Measurements from ENCODE around the gene ARMS2.

DNA sequence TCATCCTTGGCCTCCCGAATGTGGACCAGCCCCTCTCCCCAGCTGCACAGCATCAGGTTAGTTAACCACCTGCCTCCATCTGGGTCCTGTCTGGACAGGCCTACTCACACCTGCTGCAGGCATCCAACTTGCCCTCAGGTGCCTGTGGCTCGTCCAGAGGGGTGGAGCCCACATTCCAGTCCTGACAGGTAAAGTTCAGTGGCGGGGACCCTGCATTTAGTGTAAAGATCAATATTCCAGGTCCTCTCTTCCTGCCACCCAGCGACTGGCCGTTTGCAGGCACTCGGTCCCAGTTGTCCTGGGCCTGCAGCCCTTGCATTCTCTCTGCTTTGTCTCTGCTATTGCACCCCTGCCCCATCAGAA lies 21.9 kb downstream of the ARMS2 start:
- TF ChIP-seq, protein P1, sequence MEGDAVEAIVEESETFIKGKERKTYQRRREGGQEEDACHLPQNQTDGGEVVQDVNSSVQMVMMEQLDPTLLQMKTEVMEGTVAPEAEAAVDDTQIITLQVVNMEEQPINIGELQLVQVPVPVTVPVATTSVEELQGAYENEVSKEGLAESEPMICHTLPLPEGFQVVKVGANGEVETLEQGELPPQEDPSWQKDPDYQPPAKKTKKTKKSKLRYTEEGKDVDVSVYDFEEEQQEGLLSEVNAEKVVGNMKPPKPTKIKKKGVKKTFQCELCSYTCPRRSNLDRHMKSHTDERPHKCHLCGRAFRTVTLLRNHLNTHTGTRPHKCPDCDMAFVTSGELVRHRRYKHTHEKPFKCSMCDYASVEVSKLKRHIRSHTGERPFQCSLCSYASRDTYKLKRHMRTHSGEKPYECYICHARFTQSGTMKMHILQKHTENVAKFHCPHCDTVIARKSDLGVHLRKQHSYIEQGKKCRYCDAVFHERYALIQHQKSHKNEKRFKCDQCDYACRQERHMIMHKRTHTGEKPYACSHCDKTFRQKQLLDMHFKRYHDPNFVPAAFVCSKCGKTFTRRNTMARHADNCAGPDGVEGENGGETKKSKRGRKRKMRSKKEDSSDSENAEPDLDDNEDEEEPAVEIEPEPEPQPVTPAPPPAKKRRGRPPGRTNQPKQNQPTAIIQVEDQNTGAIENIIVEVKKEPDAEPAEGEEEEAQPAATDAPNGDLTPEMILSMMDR (IDR thresholded peaks at IDR 0.05) = no peak
- no peak for TF ChIP-seq POLR2A (IDR thresholded peaks at IDR 0.05)

Data from right lobe of liver (tissue), 4 donors.